ENCODE measurements around the gene GFI1.

DNA sequence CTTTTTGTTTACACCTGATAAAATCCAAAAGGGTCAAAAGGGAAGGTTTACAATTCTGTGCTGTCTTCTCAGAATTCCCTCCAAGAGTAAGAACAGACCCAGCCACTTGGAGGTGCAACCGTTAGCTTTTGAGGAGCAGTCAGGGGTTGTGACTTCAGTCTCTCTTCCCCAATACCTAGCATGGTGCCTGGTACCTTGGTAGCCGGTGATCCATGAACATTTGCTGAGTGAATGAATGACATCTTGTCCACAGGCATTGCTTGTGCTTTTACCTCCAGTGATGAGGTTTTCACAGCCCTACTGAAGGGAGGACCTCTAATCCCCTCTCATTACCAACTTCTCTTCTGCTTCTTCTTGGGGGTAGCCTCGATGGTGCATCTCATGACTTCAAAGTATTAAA lies 11.7 kb downstream of the GFI1 start:
- TF ChIP-seq, protein P1, sequence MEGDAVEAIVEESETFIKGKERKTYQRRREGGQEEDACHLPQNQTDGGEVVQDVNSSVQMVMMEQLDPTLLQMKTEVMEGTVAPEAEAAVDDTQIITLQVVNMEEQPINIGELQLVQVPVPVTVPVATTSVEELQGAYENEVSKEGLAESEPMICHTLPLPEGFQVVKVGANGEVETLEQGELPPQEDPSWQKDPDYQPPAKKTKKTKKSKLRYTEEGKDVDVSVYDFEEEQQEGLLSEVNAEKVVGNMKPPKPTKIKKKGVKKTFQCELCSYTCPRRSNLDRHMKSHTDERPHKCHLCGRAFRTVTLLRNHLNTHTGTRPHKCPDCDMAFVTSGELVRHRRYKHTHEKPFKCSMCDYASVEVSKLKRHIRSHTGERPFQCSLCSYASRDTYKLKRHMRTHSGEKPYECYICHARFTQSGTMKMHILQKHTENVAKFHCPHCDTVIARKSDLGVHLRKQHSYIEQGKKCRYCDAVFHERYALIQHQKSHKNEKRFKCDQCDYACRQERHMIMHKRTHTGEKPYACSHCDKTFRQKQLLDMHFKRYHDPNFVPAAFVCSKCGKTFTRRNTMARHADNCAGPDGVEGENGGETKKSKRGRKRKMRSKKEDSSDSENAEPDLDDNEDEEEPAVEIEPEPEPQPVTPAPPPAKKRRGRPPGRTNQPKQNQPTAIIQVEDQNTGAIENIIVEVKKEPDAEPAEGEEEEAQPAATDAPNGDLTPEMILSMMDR (IDR thresholded peaks at IDR 0.05), result no peak
- TF ChIP-seq POLR2A (IDR thresholded peaks at IDR 0.05), result no peak

All from breast epithelium (tissue), 3 donors.